ENCODE measurements around the gene IGSF22.

DNA sequence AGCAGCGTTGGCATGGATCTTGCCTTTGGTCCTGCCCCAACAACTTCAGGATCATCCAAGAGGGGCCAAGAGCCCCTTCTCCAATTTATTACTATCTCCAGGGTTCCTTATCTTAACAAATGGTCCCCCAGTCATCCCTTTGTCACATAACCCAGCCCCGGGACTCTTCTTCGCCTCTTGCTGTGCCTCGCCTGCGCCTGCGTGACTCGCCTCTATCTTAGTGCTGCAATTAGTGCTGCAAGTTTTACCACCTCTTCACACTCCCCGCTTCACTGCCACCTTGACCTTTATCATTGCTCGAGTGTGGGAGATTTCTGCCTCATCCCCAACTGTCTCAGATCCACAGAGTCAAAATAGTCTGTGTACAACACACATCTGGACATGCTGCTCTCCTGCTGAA lies 4.0 kb upstream of the IGSF22 start:
- TF ChIP-seq TAF1 (IDR thresholded peaks at IDR 0.05; ENCODE audit: low read depth, low read length) (no peak), KDM1A (IDR thresholded peaks at IDR 0.05; ENCODE audit: borderline replicate concordance, low read length) (no peak), YY1 (IDR thresholded peaks at IDR 0.05; ENCODE audit: low read depth, low read length) (no peak), POLR2AphosphoS5 (IDR thresholded peaks at IDR 0.05; ENCODE audit: low read depth, low read length) (no peak), BRCA1 (IDR thresholded peaks at IDR 0.05; ENCODE audit: low read depth, low read length) (no peak), POLR2A (IDR thresholded peaks at IDR 0.05; ENCODE audit: control extremely low read depth in 1 of 2, low read depth in 2 of 2, low read length in 2 of 2) (no peak), RAD21 (IDR thresholded peaks at IDR 0.05 in 1 of 2, conservative IDR thresholded peaks at IDR 0.05 in 1 of 2; ENCODE audit: low read depth in 2 of 2, low read length in 2 of 2) (no peak)
- TF ChIP-seq, protein P1, sequence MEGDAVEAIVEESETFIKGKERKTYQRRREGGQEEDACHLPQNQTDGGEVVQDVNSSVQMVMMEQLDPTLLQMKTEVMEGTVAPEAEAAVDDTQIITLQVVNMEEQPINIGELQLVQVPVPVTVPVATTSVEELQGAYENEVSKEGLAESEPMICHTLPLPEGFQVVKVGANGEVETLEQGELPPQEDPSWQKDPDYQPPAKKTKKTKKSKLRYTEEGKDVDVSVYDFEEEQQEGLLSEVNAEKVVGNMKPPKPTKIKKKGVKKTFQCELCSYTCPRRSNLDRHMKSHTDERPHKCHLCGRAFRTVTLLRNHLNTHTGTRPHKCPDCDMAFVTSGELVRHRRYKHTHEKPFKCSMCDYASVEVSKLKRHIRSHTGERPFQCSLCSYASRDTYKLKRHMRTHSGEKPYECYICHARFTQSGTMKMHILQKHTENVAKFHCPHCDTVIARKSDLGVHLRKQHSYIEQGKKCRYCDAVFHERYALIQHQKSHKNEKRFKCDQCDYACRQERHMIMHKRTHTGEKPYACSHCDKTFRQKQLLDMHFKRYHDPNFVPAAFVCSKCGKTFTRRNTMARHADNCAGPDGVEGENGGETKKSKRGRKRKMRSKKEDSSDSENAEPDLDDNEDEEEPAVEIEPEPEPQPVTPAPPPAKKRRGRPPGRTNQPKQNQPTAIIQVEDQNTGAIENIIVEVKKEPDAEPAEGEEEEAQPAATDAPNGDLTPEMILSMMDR (IDR thresholded peaks at IDR 0.05; ENCODE audit: control extremely low read depth in 1 of 3, insufficient read depth in 1 of 3, low read depth in 1 of 3, low read length in 3 of 3) = no peak
- TF ChIP-seq, protein P2, sequence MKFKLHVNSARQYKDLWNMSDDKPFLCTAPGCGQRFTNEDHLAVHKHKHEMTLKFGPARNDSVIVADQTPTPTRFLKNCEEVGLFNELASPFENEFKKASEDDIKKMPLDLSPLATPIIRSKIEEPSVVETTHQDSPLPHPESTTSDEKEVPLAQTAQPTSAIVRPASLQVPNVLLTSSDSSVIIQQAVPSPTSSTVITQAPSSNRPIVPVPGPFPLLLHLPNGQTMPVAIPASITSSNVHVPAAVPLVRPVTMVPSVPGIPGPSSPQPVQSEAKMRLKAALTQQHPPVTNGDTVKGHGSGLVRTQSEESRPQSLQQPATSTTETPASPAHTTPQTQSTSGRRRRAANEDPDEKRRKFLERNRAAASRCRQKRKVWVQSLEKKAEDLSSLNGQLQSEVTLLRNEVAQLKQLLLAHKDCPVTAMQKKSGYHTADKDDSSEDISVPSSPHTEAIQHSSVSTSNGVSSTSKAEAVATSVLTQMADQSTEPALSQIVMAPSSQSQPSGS (IDR thresholded peaks at IDR 0.05; ENCODE audit: low read length) = no peak
